ENCODE results near the gene OR2AT4.
"Not testable (repeated sequence)": the region's sequence is repeated elsewhere in the genome, so short reads cannot be mapped to it uniquely, and the experiment has no call there.

OR2AT4 gene

GRCh38 chr11:75096456-75097172, at the start of gene OR2AT4:
Gene OR2AT4, minus strand, starts transcription at chr11:75096876.
- DNase-seq (ENCODE audit: low read depth), result no peak

GRCh38 chr11:75145972-75146519, 49.4 kb upstream of the OR2AT4 start:
- no peak for DNase-seq (ENCODE audit: low read depth)

- no peak for DNase-seq (ENCODE audit: low read depth)
These were observed 48.7 kb upstream of the OR2AT4 start for GRCh38 chr11:75145196-75145971.

GRCh38 chr11:75144716-75145014, 48.0 kb upstream of the OR2AT4 start:
- DNase-seq (ENCODE audit: low read depth), result no peak

GRCh38 chr11:75143420-75143731, 46.7 kb upstream of the OR2AT4 start:
- DNase-seq (ENCODE audit: low read depth), result no peak

GRCh38 chr11:75142714-75143419, 46.2 kb upstream of the OR2AT4 start:
- DNase-seq (ENCODE audit: low read depth), result peak; percentile 88

GRCh38 chr11:75141166-75141565, 44.5 kb upstream of the OR2AT4 start:
- no peak for DNase-seq (ENCODE audit: low read depth)

GRCh38 chr11:75140269-75141138, 43.8 kb upstream of the OR2AT4 start:
- DNase-seq (ENCODE audit: low read depth), result peak; percentile 9

- DNase-seq (ENCODE audit: low read depth), result no peak
These were observed 39.0 kb upstream of the OR2AT4 start for GRCh38 chr11:75135651-75136050.

- DNase-seq (ENCODE audit: low read depth), result no peak
These were observed 38.5 kb upstream of the OR2AT4 start for GRCh38 chr11:75135021-75135650.

- DNase-seq (ENCODE audit: low read depth), result no peak
These were observed 37.3 kb upstream of the OR2AT4 start for GRCh38 chr11:75133976-75134375.

GRCh38 chr11:75132080-75132479, 35.4 kb upstream of the OR2AT4 start:
- no peak for DNase-seq (ENCODE audit: low read depth)

- no peak for DNase-seq (ENCODE audit: low read depth)
These were observed 29.9 kb upstream of the OR2AT4 start for GRCh38 chr11:75126564-75126963.

- DNase-seq (ENCODE audit: low read depth), result no peak
These were observed 21.9 kb upstream of the OR2AT4 start for GRCh38 chr11:75118577-75118976.

GRCh38 chr11:75114465-75114864, 17.8 kb upstream of the OR2AT4 start:
- DNase-seq (ENCODE audit: low read depth), result no peak

GRCh38 chr11:75113030-75113429, 16.4 kb upstream of the OR2AT4 start:
- no peak for DNase-seq (ENCODE audit: low read depth)

GRCh38 chr11:75112200-75112599, 15.5 kb upstream of the OR2AT4 start:
- no peak for DNase-seq (ENCODE audit: low read depth)

GRCh38 chr11:75107187-75107586, 10.5 kb upstream of the OR2AT4 start:
- no peak for DNase-seq (ENCODE audit: low read depth)

GRCh38 chr11:75105967-75106681, 9.4 kb upstream of the OR2AT4 start:
- DNase-seq (ENCODE audit: low read depth), result not testable (repeated sequence)

GRCh38 chr11:75105462-75105925, 8.8 kb upstream of the OR2AT4 start:
- DNase-seq (ENCODE audit: low read depth), result no peak
